WI38 (cell line): ENCODE data around the gene KDM2A.
A peak's percentile ranks its signal among the peaks of the same experiment; 100 is the strongest.

Experiments
- H3K4me3 ChIP-seq: 2 replicates; pipeline ENCODE4 v1.5.1; 2011; ENCODE audit warnings: low read depth, mild to moderate bottlenecking, control low read depth, low read length
- TF ChIP-seq, protein P1 (sequence below): IDR thresholded peaks from 2 replicates; pipeline ENCODE4 v1.5.1; 2012; ENCODE audit warnings: low read depth, mild to moderate bottlenecking, control low read depth, low read length

Gene KDM2A

DNA sequence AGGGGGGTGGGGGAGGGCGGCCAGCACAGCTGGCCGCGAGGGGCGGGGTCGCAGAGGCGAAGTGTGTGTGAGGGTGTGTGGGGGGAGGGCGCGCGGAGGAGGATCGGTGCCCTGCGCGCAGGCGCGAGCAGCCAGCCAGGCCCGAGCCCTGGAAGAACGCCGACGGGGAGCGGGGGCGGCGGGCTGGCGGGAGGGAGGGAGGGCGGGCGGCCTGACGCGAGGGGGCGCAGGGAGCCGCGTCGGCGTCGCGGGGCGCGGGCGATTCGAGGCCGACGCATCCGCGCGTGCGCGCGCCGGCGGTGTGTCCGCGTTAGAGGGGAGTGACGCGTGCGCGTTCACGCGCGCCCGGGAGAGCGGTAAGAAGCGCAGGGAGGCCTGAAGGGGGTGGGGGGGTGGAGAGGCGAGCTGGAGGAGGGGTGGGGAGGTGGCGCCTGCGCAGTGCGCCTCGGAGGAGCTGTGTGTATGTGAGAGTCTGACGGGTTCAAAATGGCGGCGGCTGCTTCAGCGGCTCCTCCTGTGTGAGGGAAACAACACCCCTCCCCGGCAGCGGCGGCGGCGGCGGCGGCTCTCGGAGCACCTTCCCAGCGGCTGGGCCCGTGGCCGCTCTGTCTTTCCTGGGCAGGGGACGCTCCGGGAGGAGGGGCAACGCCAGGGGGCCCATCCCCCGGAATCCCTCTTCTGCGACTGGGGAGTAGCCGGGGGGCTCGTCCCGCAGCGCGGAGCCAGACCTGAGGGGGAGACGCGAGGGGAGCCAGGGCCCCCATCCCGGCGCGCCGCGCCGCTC, at the start of gene KDM2A:
Gene KDM2A, plus strand, starts transcription at position 463 of the 784 bp plus-strand sequence. CDS start 2,054 bp downstream, outside the sequence.
- TF ChIP-seq, protein P1, sequence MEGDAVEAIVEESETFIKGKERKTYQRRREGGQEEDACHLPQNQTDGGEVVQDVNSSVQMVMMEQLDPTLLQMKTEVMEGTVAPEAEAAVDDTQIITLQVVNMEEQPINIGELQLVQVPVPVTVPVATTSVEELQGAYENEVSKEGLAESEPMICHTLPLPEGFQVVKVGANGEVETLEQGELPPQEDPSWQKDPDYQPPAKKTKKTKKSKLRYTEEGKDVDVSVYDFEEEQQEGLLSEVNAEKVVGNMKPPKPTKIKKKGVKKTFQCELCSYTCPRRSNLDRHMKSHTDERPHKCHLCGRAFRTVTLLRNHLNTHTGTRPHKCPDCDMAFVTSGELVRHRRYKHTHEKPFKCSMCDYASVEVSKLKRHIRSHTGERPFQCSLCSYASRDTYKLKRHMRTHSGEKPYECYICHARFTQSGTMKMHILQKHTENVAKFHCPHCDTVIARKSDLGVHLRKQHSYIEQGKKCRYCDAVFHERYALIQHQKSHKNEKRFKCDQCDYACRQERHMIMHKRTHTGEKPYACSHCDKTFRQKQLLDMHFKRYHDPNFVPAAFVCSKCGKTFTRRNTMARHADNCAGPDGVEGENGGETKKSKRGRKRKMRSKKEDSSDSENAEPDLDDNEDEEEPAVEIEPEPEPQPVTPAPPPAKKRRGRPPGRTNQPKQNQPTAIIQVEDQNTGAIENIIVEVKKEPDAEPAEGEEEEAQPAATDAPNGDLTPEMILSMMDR, result no peak
- peak within 1 kb of the TSS; percentile 88 for H3K4me3 ChIP-seq

DNA sequence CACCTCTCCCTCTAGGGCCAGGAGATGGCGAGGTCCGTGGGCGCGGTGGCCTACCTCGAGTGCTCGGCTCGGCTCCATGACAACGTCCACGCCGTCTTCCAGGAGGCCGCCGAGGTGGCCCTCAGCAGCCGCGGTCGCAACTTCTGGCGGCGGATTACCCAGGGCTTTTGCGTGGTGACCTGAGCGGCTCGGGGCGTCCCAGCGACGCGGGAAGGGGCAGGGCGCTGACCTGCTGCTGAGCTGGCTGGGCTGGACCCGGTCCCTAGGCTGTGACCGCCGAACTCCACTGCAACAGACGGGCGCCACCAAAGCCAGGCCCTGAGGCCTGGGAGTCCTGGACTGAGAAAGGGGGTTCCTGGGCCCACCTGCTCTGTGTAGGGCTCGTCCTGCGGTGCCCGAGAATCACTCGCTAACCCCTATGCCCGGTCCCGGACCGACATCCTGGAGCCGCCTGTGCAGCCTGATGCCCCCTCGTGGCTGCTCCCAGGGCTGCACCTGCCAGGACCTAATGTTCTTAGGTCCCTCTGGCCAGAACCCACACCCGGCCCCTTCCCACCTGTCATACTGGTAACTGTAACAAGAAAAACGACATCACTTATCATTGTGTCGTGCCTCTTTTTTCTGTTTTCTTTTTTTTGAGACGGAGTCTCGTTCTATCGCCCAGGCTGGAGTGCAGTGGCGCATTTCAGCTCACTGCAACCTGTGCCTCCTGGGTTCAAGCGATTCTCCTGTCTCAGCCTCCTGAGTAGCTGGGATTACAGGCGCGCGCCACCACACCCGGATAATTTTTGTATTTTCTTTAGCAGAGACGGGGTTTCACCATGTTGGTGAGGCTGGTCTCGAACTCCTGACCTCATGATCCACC, 47.4 kb upstream of the KDM2A start:
- TF ChIP-seq, protein P1, result peak; percentile 80
- no peak overlapping the region for H3K4me3 ChIP-seq

DNA sequence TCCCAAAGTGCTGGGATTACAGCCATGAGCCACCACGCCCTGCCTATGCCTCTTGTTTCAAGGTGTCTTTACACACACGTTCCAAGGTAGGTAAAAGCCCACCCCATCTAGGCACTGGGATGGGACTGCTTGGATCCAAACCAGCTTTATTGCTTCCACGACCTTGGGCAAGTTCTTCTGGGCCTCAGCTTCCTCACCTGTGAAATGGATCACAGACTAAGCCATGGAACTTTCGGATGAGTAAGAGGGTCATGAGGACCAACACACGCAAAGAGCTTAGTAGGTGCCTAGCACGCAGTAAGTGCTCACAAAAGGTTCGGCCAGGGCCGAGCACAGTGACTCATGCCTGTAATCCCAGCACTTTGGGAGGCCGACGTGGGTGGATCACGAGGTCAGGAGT, 46.8 kb upstream of the KDM2A start:
- no peak overlapping the region for H3K4me3 ChIP-seq
- TF ChIP-seq, protein P1, result no peak

DNA sequence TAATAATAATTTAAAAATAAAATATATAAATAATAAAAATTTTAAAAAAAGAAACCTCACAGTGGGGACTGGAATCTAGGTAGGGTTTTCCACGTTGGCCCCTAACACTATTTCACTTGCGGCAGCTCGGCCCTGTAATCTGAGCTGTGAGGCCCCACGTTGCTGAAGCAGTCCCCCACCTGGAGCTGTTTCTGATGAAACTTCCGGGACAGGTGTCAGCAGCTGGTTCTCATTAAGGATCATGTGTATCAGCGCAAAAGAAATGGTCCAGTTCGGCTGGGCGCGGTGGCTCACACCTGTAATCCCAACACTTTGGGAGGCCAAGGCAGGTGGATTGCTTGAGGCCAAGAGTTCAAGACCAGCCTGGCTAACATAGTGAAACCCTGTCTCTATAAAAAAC, 45.2 kb upstream of the KDM2A start:
- TF ChIP-seq, protein P1, result no peak

DNA sequence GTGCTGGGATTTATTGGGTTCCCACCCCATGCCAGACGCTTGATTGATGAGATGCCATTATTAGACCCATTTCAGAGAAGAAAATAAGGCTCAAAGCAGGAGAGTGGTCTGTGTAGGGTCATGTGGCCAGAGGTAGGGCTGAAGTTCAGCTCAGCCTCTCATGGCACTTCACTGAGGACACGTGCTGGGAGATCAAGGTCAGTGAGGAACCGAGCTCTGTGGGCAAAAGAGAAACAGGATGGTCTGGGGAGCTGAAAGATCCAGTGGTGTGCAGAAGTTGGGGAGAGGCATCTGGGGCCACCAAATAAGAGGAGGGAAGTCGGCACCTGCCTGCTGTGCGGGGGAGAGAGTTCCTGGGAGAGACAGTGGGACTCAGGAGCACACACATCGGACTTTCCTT, 42.9 kb upstream of the KDM2A start:
- TF ChIP-seq, protein P1, result no peak
- H3K4me3 ChIP-seq, result no peak overlapping the region

More for the DNA sequence above, 45.2 kb upstream of the KDM2A start:
- H3K4me3 ChIP-seq, result no peak overlapping the region

DNA sequence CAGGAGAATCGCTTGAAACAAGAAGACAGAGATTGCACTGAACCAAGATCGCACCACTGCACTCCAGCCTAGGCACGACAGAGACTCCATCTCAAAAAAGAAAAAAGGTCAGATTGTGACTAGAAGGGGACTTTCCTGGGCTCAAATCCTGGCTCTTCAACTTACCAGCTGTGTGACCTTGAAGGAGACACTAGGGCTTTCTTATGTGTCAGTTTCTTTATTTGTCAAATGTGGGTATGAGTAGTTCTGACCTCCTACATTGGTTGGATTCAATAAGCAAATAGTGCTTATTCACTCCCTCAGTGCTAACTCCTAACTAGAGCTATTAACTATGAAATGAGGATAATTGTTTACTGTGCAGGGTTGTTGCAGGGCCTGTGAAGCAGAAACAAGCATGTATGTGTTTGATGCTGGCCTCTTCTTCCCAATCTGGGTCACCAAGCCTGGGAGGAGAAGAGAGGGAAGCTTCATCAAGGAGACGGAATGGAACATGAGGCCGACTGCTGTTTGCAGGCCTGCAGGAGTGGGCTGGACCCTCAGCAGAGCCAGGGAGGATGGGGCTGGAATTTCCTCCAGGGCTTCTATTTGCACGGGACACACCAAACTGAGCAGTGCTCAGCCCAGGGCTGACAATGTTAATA, 39.9 kb upstream of the KDM2A start:
- no peak overlapping the region for H3K4me3 ChIP-seq
- TF ChIP-seq, protein P1, result no peak
